Large intestine (tissue), 3 donors: ENCODE results near the gene TM4SF18. TPM values are rescaled to one million over a fixed set of nuclear protein-coding genes. Genes with fewer than 3 reads are reported as not detected.

ENCODE experiments used
- DNase-seq, 2 donors: peaks; one replicate each; pipeline versions ENCODE4 v3.0.0 to v3.0.0-alpha.2; 2013
- H3K27ac ChIP-seq: one replicate; pipeline ENCODE4 v1.5.1; 2013; ENCODE audit warnings: low read length
- H3K27me3 ChIP-seq: 2 replicates; pipeline ENCODE4 v1.6.1; 2013; ENCODE audit warnings: low read length; ENCODE audit not compliant: control insufficient read depth, insufficient read depth
- H3K36me3 ChIP-seq: 2 replicates; pipeline ENCODE4 v1.6.1; 2013; ENCODE audit warnings: low read length; ENCODE audit not compliant: control insufficient read depth, insufficient read depth
- H3K4me1 ChIP-seq: one replicate; pipeline ENCODE4 v1.6.1; 2013; ENCODE audit warnings: low read length; ENCODE audit not compliant: control insufficient read depth, insufficient read depth
- H3K4me3 ChIP-seq: one replicate; pipeline ENCODE4 v1.5.1; 2013; ENCODE audit warnings: low read length
- H3K9me3 ChIP-seq: one replicate; pipeline ENCODE4 v1.6.1; 2013; ENCODE audit warnings: mild to moderate bottlenecking, low read depth, low read length, moderate library complexity; ENCODE audit not compliant: control insufficient read depth
- WGBS: methylation state at CpG from one replicate; pipeline ENCODE4 v1.1.5; 2013; ENCODE audit warnings: low lambda C conversion rate; ENCODE audit not compliant: insufficient coverage; 5-methylcytosine and 5-hydroxymethylcytosine counted together
- polyA plus RNA-seq: library from polyadenylated mRNA; unstranded; fragments of 120-200 nt; gene quantifications from one replicate; pipeline ENCODE4 v1.2.1, GENCODE V29; 2013

Gene TM4SF18
- polyA plus RNA-seq, 1 donor, result 6.6 TPM

DNA sequence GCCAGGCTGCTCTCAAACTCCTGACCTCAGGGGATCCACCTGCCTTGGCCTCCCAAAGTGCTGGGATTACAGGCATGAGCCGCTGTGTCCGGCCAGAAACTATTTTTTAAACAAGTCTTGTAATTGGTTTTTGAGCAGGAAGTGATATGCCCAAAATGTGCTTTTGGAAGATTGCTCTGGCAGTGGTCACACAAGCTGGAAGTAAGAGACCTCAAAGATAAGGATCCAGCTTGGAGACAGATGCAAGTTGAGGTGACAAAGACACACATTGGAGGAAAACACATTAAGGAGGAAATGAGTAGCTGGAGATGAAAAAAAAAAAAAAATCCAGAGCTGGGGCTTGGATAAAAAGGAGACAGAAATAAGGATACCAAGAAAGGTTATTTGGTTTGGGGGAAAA, 6.3 kb downstream of the TM4SF18 start:
- H3K27me3 ChIP-seq, result no peaks in the 10 kb centered on the region
- no peak overlapping the region for H3K27ac ChIP-seq
- no peak overlapping the region for H3K4me3 ChIP-seq
- H3K9me3 ChIP-seq, result no peaks in the 10 kb centered on the region
- no peaks in the 10 kb centered on the region for H3K36me3 ChIP-seq
- no CpG with 5 or more reads among the region's 2 CpGs for WGBS
- no peaks in the 10 kb centered on the region for H3K4me1 ChIP-seq
- no peak for DNase-seq

DNA sequence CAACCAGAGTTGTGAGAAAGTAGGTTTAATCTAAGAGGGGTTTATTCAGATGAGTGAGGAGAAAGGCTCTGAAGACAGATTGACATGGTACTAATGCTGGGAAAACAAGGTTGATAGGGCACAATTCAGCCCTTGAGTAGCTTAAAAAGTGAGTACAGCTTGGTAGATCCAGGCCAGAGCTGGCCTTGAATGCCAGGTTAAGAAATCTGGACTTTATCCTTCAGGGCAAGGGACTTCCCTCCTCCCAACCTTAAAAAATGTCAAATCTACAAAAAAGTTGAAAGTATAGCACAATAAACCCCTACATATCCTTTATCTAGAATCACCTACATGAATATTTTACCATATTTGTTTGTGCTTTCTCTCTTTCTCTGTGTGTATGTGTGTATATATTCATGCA, 7.9 kb downstream of the TM4SF18 start:
- no peaks in the 10 kb centered on the region for H3K4me1 ChIP-seq

DNA sequence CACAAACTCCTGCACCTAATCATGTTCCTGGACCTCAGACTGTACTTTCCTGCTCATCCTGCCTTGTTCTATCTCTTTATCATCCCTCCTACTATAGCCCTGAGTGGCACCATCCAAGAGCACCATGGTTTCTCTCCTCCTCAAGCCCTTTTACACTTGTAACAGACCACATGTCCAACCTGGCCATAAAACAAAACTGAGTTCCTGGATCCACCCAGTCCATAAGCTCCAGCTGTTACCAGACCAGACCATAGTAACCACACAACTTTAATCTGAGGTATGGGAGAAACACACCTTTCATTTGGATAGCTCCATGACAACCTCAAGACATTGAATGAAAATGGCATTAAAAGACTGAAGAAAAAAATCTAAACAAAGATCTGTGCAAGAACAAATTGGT, 9.1 kb downstream of the TM4SF18 start:
- Histone ChIP-seq H3K9me3 (no peaks in the 10 kb centered on the region), H3K4me3 (no peak overlapping the region), H3K27ac (no peak overlapping the region), H3K27me3 (no peaks in the 10 kb centered on the region), H3K36me3 (no peaks in the 10 kb centered on the region), H3K4me1 (no peaks in the 10 kb centered on the region)
- peak in 1 of 2 donors; percentile 18 for DNase-seq

More for the DNA sequence above, 7.9 kb downstream of the TM4SF18 start:
- Histone ChIP-seq H3K27me3 (no peaks in the 10 kb centered on the region), H3K27ac (no peak overlapping the region), H3K9me3 (no peaks in the 10 kb centered on the region), H3K36me3 (no peaks in the 10 kb centered on the region), H3K4me3 (no peak overlapping the region)
- no peak for DNase-seq

DNA sequence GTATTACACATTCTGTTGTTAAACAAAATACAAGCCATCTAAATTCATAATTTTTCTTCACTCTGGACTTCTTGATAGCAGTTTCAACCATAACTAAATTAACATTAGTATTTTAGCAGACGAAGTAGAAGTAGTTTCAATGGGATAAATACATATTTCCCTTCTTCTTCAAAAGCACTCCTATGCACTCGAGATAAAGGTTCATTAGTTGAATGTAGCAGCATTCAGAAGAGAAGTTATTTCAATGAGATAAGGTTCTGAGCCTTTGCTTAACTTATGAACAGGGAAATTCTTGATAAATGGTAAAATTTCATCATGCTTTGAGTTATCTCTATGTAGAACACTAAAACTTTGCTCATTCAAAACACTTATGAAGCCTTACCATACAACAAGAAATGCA, 11.8 kb downstream of the TM4SF18 start:
- DNase-seq, result no peak
- no peak overlapping the region for H3K27ac ChIP-seq
- WGBS, result no CpG with 5 or more reads among the region's 2 CpGs

DNA sequence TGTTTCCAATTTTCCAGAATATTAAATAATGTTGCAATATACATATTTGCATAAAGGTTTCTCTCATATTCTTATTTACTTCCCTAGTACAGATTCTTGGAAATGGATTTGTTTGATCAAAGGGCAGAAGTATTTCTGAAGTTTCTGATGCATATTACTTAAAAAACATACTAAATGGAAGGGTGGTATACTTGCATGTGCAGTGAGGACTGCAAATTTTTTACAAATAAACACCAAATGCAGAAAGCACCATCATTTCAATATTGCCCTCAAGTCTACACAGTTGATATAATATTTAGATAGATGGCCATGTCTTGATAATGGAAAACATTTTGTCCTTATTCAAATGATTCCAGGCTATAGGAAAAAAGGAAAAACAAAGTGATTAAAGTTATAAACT, 12.3 kb downstream of the TM4SF18 start:
- Histone ChIP-seq H3K36me3 (no peaks in the 10 kb centered on the region), H3K9me3 (no peaks in the 10 kb centered on the region), H3K27me3 (no peaks in the 10 kb centered on the region), H3K27ac (no peak overlapping the region), H3K4me3 (no peak overlapping the region), H3K4me1 (peaks cover 9% of the 10 kb centered on the region)
- no peak for DNase-seq

More for the DNA sequence above, 11.8 kb downstream of the TM4SF18 start:
- no peaks in the 10 kb centered on the region for H3K9me3 ChIP-seq
- peaks cover 4% of the 10 kb centered on the region for H3K4me1 ChIP-seq
- H3K36me3 ChIP-seq, result no peaks in the 10 kb centered on the region
- no peak overlapping the region for H3K4me3 ChIP-seq
- H3K27me3 ChIP-seq, result no peaks in the 10 kb centered on the region

DNA sequence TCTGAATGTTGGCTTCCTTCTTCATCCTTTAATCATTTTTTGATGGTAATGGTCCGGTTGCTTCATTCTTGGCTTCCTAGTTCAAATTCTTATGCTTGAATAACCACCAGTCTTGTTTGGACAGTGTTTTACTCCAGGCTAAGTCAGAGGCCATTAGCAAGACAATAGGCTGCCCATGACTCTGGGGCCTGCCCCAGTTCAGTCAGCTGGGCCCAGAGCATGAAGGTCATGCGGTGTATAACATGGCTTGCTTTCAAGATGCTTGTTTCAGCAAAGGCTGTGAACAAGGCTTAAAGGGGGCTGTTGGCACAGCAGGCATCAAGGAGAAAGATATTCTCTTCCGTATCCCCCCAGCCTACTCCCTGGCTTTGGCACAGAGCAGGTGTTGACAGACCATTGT, 13.7 kb downstream of the TM4SF18 start:
- H3K4me1 ChIP-seq, result peaks cover 16% of the 10 kb centered on the region
- H3K9me3 ChIP-seq, result no peaks in the 10 kb centered on the region
- no peaks in the 10 kb centered on the region for H3K27me3 ChIP-seq
- DNase-seq, result no peak
- no peaks in the 10 kb centered on the region for H3K36me3 ChIP-seq
- WGBS, result 83% methylated on average over 1 of the region's 3 CpGs
- no peak overlapping the region for H3K27ac ChIP-seq
- H3K4me3 ChIP-seq, result no peak overlapping the region

DNA sequence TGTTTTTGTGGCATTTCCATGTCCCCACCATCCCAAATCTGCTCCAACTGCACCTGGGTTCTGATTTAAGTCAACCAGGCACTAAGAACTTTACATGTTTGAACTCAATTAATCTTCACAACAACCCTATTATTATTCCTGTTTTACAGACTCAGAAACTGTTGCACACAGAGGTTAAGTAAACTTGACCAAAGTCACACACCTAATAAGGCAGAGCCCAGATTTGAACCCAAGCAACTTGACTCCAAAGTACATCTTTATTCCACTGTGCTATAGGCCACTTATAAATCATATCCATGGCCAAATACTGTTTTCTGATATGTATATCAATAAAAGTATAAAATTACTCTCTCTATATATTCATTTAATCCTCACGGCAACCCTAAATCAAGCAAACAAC, 16.4 kb downstream of the TM4SF18 start:
- Histone ChIP-seq H3K27me3 (no peaks in the 10 kb centered on the region), H3K9me3 (no peaks in the 10 kb centered on the region), H3K36me3 (no peaks in the 10 kb centered on the region), H3K4me3 (no peak overlapping the region), H3K4me1 (peaks cover 19% of the 10 kb centered on the region), H3K27ac (peak overlapping the region; percentile 83)
- WGBS, result no CpG with 5 or more reads among the region's 1 CpG
- peak in 1 of 2 donors; percentile 25 for DNase-seq

DNA sequence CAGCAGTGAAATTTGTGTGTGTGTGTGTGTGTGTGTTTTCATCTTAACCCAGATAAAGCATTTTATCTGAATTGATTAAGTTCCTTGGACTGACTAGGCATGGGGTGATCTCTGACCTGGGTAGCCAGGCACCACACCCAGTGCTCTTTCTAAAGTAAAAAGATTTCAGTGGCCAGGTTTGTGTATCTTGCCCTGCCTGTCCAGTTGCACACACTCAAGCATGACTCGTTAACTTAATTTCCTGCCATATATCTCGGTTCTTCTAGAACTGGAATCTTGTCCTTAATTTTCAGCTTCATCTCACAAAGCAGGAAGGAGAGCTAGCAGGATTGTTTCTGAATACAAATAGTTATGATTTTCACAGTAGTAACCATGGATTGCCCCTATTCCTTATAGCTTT, 17.0 kb downstream of the TM4SF18 start:
- peak; percentile 45 to 67 for DNase-seq
- H3K4me3 ChIP-seq, result no peak overlapping the region
- no peaks in the 10 kb centered on the region for H3K9me3 ChIP-seq
- WGBS, result 50% methylated on average over 1 of the region's 2 CpGs
- peaks cover 19% of the 10 kb centered on the region for H3K4me1 ChIP-seq
- no peaks in the 10 kb centered on the region for H3K36me3 ChIP-seq
- peak overlapping the region; percentile 83 for H3K27ac ChIP-seq
- no peaks in the 10 kb centered on the region for H3K27me3 ChIP-seq

DNA sequence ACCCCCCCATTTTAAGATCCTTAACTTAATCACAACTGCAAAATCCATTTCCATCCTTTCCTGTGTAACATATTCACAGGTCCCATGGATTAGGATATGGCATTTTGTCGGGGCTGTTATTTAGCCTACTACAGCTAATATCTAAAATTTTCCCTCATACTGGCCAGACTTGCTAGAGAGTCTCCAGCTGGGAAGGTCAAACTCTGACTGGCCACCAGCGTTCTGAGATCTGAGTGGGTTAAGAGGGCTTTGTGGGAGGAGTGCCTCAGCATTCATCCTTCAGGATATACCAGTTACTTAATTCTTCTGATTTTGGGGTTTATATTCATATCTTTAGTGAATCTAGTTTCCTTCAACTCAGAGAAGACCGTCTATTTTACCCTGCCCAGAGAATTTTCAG, 17.7 kb downstream of the TM4SF18 start:
- Histone ChIP-seq H3K27me3 (no peaks in the 10 kb centered on the region), H3K4me1 (peaks cover 19% of the 10 kb centered on the region), H3K27ac (peak overlapping the region; percentile 83), H3K9me3 (no peaks in the 10 kb centered on the region), H3K36me3 (no peaks in the 10 kb centered on the region), H3K4me3 (no peak overlapping the region)
- no peak for DNase-seq
- WGBS, result 100% methylated on average over 1 of the region's 3 CpGs

DNA sequence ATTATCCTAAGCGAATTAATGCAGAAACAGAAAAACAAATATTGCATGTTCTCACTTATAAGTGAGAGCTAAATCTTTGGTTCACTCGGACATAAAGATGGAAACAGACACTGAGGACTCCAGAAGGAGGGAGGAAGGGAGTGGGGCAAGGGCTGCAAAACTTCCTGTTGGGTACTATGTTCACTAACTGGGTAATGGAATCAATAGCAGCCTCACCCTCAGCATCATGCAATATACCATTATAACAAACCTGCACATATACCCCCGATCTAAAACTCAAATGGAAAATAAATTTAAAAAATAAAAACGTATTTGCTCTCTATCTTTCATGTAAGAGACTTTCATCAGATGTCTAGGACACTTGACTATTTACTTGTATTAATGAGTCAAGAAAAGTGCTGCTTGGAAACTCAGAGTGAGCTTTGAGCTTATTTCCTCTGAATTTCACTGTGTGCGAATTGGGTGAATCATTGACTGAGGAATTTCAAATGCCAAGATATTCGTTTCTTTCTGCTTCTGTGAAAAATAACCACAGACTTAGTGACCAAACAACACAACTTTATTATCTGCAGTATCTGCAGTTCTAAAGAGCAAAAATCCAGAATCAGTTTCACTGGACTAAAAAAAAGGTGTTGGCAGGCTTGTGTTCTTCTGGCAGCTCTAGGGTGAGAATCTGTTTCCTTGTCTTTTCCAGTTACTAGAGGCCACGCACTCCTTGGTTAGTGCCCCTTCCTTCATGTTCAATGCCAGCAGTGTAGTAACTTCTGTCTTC, 18.4 kb downstream of the TM4SF18 start:
- Histone ChIP-seq H3K9me3 (no peaks in the 10 kb centered on the region), H3K27me3 (no peaks in the 10 kb centered on the region), H3K36me3 (no peaks in the 10 kb centered on the region), H3K27ac (peak overlapping the region; percentile 83), H3K4me1 (peaks cover 19% of the 10 kb centered on the region), H3K4me3 (no peak overlapping the region)
- WGBS, result 62% methylated on average over 3 of the region's 7 CpGs
- peak; percentile 58 to 88 for DNase-seq

DNA sequence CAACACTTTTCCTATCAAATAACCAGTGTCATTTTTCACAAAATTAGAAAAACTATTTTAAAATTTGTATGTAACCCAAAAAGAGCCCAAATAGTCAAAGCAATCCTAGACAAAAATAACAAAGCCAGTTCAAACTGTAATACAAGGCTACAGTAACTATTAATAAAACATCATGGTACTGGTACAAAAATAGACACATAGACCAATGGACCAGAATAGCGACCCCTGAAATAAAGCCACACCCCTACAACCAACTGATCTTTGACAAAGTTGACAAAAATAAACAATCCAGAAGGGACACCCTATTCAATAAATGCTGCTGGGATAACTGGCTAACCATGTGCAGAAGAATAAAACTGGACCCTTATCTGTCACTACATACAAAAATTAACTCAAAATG, 19.9 kb downstream of the TM4SF18 start:
- DNase-seq, result no peak
- no CpG with 5 or more reads among the region's 1 CpG for WGBS
- H3K36me3 ChIP-seq, result no peaks in the 10 kb centered on the region

More for the DNA sequence above, 19.9 kb downstream of the TM4SF18 start:
- H3K27me3 ChIP-seq, result no peaks in the 10 kb centered on the region
- H3K9me3 ChIP-seq, result no peaks in the 10 kb centered on the region
- H3K4me3 ChIP-seq, result no peak overlapping the region
- H3K4me1 ChIP-seq, result peaks cover 19% of the 10 kb centered on the region
- H3K27ac ChIP-seq, result no peak overlapping the region
